ENCODE results near the gene USP48. TPM values are rescaled to one million over a fixed set of nuclear protein-coding genes. Genes with fewer than 3 reads are reported as not detected.
A peak's percentile ranks its signal among the peaks of the same experiment; 100 is the strongest.

Gene USP48
- total RNA-seq, 1 experiment from 2014 or later: 84.8 TPM

- no peaks in the 10 kb centered on the region for H3K27me3 ChIP-seq (ENCODE audit: insufficient read depth, low read length)
- no peaks in the 10 kb centered on the region for H3K9me3 ChIP-seq (ENCODE audit: control insufficient read depth, low read depth, low read length)
- H2AFZ ChIP-seq (ENCODE audit: low read length): no peak overlapping the region
- no peak overlapping the region for H3K9ac ChIP-seq (ENCODE audit: extremely low read depth, insufficient read length, low read length)
- H2BK20ac ChIP-seq (ENCODE audit: low read depth, low read length, poor library complexity, severe bottlenecking): no peak overlapping the region
- H3K23me2 ChIP-seq (ENCODE audit: insufficient read length, low read depth, low read length, poor library complexity, severe bottlenecking): no peaks in the 10 kb centered on the region
- H4K5ac ChIP-seq (ENCODE audit: insufficient read length, low read depth, low read length): no peak overlapping the region
- no peak overlapping the region for H2BK5ac ChIP-seq (ENCODE audit: insufficient read length, low read length)
- peaks cover 21% of the 10 kb centered on the region; the same call in 1 of the 2 replicates for H3K79me2 ChIP-seq (ENCODE audit: insufficient read depth, low read length)
- no peaks in the 10 kb centered on the region for H3K9me3 Mint-ChIP-seq
- peaks cover 7 to 16% of the 10 kb centered on the region in 2 experiments for H3K4me1 Mint-ChIP-seq
- no peak overlapping the region for H2BK12ac ChIP-seq (ENCODE audit: insufficient read length, low read depth, low read length)
- H4K8ac ChIP-seq (replicated peaks; ENCODE audit: insufficient read length, low read depth, low read length): no peak overlapping the region
- H3K4me2 ChIP-seq (ENCODE audit: insufficient read depth, insufficient read length, low read length): no peak overlapping the region
- no CpG with 5 or more reads among the region's 2 CpGs for WGBS (ENCODE audit: extremely low coverage, insufficient read length, low lambda C conversion rate)
- H3K56ac ChIP-seq (ENCODE audit: insufficient read length, low read depth, low read length): no peak overlapping the region
- H3K27me3 Mint-ChIP-seq (ENCODE audit: low read depth): no peaks in the 10 kb centered on the region
- H3K79me1 ChIP-seq (ENCODE audit: insufficient read depth, low read depth, low read length, poor library complexity, severe bottlenecking): peaks cover 13% of the 10 kb centered on the region
- H2AK5ac ChIP-seq (ENCODE audit: insufficient read length, low read length): no peak overlapping the region
- no peak overlapping the region for H3K14ac ChIP-seq (ENCODE audit: insufficient read depth, low read length)
- no peak overlapping the region for H2BK120ac ChIP-seq (ENCODE audit: low read depth, low read length, poor library complexity, severe bottlenecking)
- H4K20me1 ChIP-seq (ENCODE audit: control insufficient read depth, insufficient read depth, insufficient read length): no peaks in the 10 kb centered on the region
- TF ChIP-seq, protein P1, sequence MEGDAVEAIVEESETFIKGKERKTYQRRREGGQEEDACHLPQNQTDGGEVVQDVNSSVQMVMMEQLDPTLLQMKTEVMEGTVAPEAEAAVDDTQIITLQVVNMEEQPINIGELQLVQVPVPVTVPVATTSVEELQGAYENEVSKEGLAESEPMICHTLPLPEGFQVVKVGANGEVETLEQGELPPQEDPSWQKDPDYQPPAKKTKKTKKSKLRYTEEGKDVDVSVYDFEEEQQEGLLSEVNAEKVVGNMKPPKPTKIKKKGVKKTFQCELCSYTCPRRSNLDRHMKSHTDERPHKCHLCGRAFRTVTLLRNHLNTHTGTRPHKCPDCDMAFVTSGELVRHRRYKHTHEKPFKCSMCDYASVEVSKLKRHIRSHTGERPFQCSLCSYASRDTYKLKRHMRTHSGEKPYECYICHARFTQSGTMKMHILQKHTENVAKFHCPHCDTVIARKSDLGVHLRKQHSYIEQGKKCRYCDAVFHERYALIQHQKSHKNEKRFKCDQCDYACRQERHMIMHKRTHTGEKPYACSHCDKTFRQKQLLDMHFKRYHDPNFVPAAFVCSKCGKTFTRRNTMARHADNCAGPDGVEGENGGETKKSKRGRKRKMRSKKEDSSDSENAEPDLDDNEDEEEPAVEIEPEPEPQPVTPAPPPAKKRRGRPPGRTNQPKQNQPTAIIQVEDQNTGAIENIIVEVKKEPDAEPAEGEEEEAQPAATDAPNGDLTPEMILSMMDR (conservative IDR thresholded peaks at IDR 0.05): no peak
- peaks cover 3% of the 10 kb centered on the region; the same call in 1 of the 2 replicates for H3K4me1 ChIP-seq (ENCODE audit: insufficient read depth, low read length)
- no peak for DNase-seq
- no peak overlapping the region for H2BK15ac ChIP-seq (ENCODE audit: low read depth, low read length)
- H3K36me3 Mint-ChIP-seq (ENCODE audit: insufficient read depth in 1 of 3, low read depth in 3 of 3): peaks cover 3 to 17% (median 12%) of the 10 kb centered on the region in 3 experiments; a peak in 5 of 7 replicates
- H3K4ac ChIP-seq (ENCODE audit: low read depth, low read length): no peak overlapping the region
- H3K4me3 Mint-ChIP-seq: no peak overlapping the region
- no peak overlapping the region for H3K27ac ChIP-seq (ENCODE audit: insufficient read length, low read depth, low read length)
- H3T11ph ChIP-seq (ENCODE audit: low read length): no peak overlapping the region
- no peak overlapping the region for H4K91ac ChIP-seq (ENCODE audit: insufficient read length, low read depth, low read length)
- no peak overlapping the region for H3K18ac ChIP-seq (ENCODE audit: insufficient read length, low read depth, low read length)
- H3K23ac ChIP-seq (ENCODE audit: insufficient read length, low read depth, low read length): no peak overlapping the region
- H3K27ac Mint-ChIP-seq: peak overlapping the region in 1 of 3 experiments; percentile 21; a peak in 1 of 7 replicates
Measured at GRCh38 chr1:21759818-21760217, 23.1 kb downstream of the USP48 start.
